Stimulated activated CD8-positive, alpha-beta memory T cell treated with anti-CD3 and anti-CD28 coated beads, Interleukin-12 subunit alpha, Interleukin-12 subunit beta, amount 100 ng/mL, for 24 hours (primary cell): ENCODE results near the gene KRIT1.

Experiments
- DNase-seq: peaks from one replicate; pipeline ENCODE4 v3.0.0-alpha.2; 2020; ENCODE audit errors: extremely low read depth

The KRIT1 gene

GRCh38 chr7:92155108-92155739 lies 90.5 kb downstream of the KRIT1 start:
- no peak for DNase-seq

- no peak for DNase-seq
These were observed 95.2 kb downstream of the KRIT1 start for GRCh38 chr7:92150450-92151017.

DNA sequence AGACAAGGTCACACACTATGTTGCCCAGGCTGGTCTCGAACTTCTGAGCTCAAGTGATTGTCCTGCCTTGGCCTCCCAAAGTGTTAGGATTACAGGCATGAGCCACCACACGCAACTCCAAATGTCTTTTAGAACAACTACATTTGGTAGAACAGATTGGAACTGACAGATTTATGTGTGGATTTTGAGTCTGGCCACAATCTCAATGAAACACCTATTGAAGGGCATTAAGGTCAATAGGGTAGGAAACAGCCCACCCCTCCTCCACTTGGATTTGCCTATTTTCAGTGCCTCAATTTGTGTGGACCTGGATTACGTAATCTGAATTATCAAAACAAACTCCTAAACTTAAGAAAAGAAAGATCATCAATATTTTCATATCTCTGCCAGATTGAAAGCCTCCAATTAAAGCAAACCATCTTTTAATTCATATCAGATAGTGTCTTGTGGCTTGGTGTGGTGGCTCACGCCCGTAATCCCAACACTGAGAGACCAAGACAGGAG lies 95.9 kb downstream of the KRIT1 start:
- no peak for DNase-seq
